ENCODE measurements around the gene SPA17. TPM values are rescaled to one million over a fixed set of nuclear protein-coding genes. Genes with fewer than 3 reads are reported as not detected.
A peak's percentile ranks its signal among the peaks of the same experiment; 100 is the strongest.

SPA17 gene
- total and polyA plus RNA-seq, 2 of the 8 experiments (the other 6 are each of a cell fraction or from before 2014, with no cell fraction given): 3.7 to 5.2 TPM

- no peaks in the 10 kb centered on the region for H3K79me2 ChIP-seq (ENCODE audit: control insufficient read depth in 1 of 2, insufficient read depth in 2 of 2, low read length in 2 of 2)
- H2BK12ac ChIP-seq (ENCODE audit: low read depth, low read length): peak overlapping the region; percentile 53; the same call in 1 of the 2 replicates
- peak overlapping the region; percentile 39; the same call in 1 of the 2 replicates for H4K8ac ChIP-seq (ENCODE audit: extremely low read depth, insufficient read depth, low read length)
- H4K20me1 ChIP-seq (replicated peaks in 1 of 2; ENCODE audit: control insufficient read depth in 1 of 2, insufficient read depth in 2 of 2, low read length in 2 of 2): peaks cover 0 to 2% of the 10 kb centered on the region in 2 experiments
- no peak for FAIRE-seq
- H2BK20ac ChIP-seq (ENCODE audit: low read length): no peak overlapping the region; the same call in 1 of the 2 replicates
- no peak overlapping the region for H3K23ac ChIP-seq (ENCODE audit: insufficient read length)
- H2BK5ac ChIP-seq (ENCODE audit: low read depth, low read length): peak overlapping the region; percentile 32; the same call in 1 of the 2 replicates
- H3K36me3 ChIP-seq (ENCODE audit: control insufficient read depth in 2 of 4, insufficient read depth in 4 of 4, low read length in 3 of 4): no peaks in the 10 kb centered on the region
- H3K4ac ChIP-seq (replicated peaks; ENCODE audit: insufficient read length, low read depth, low read length): no peak overlapping the region
- peaks cover 18 to 46% (median 37%) of the 10 kb centered on the region in 4 experiments for H3K27me3 ChIP-seq (replicated peaks in 1 of 4; ENCODE audit: control insufficient read depth in 3 of 4, extremely low read depth in 1 of 4, insufficient read depth in 3 of 4, low read length in 3 of 4)
- H3K4me3 ChIP-seq (ENCODE audit: extremely low read depth in 1 of 4, insufficient read depth in 2 of 4, low read depth in 3 of 4, low read length in 4 of 4): peak overlapping the region in 1 of 4 experiments; percentile 12; a peak in 1 of 8 replicates
- H3K23me2 ChIP-seq (ENCODE audit: low read depth, low read length): no peaks in the 10 kb centered on the region; the same call in 1 of the 2 replicates
- H3K14ac ChIP-seq (ENCODE audit: insufficient read length): no peak overlapping the region
- H3K27ac ChIP-seq (ENCODE audit: low read depth, low read length): no peak overlapping the region
- no peak for DNase-seq (ENCODE audit: low read depth in 1 of 2, low spot score in 2 of 2)
- CTCF ChIA-PET (ENCODE audit: partially characterized antibody): interaction anchor here (1.0 to 4.1 kb wide), 16 partner anchors 12 to 151 kb away, joined by 3 to 20 read pairs (median 6); partner anchors contain the start of genes ESAM, NRGN, SIAE and SPA17
- H2BK15ac ChIP-seq (ENCODE audit: low read length): peak overlapping the region; percentile 96; the same call in 1 of the 2 replicates
- no peak overlapping the region for H2AK5ac ChIP-seq (ENCODE audit: low read depth, low read length)
- H3K9ac ChIP-seq (replicated peaks in 1 of 4; ENCODE audit: extremely low read depth in 1 of 4, low read depth in 3 of 4, low read length in 3 of 4): 0 out of 7 replicates have a peak overlapping the region, but pooled peaks of 1 of the 4 experiments have one; percentile 40
- H4K91ac ChIP-seq (replicated peaks; ENCODE audit: insufficient read length, low read length): no peak overlapping the region
- 52% methylated on average over 14 of the region's 14 CpGs; no CpG with 5 or more reads in 1 of the 2 experiments for WGBS, 2 experiments (ENCODE audit: extremely low coverage in 1 of 2, insufficient coverage in 1 of 2, insufficient read length in 1 of 2, insufficient replicate concordance in 2 of 2, low coverage in 1 of 2, low lambda C conversion rate in 2 of 2, missing lambda C conversion rate in 1 of 2)
- POLR2A ChIA-PET (ENCODE audit: partially characterized antibody): interaction anchor here (1.3 to 2.5 kb wide), 3 partner anchors 9 to 13 kb away, joined by 3 to 11 read pairs (median 3); no protein-coding TSS in a partner anchor
- H3K79me1 ChIP-seq (ENCODE audit: low read depth, low read length): no peaks in the 10 kb centered on the region
- H2BK120ac ChIP-seq (replicated peaks; ENCODE audit: low read depth, low read length): no peak overlapping the region
- H3K4me1 ChIP-seq (replicated peaks in 1 of 4; ENCODE audit: control insufficient read depth in 3 of 4, insufficient read depth in 4 of 4, low read length in 3 of 4): peaks cover 8 to 15% (median 10%) of the 10 kb centered on the region in 4 experiments
- H4K5ac ChIP-seq (ENCODE audit: insufficient read length, low read depth, low read length): no peak overlapping the region
- H3K9me3 ChIP-seq (ENCODE audit: insufficient read depth in 2 of 2, low read depth in 1 of 2, low read length in 1 of 2): no peaks in the 10 kb centered on the region
- peak overlapping the region; percentile 76 for H2AFZ ChIP-seq (ENCODE audit: low read length)
- H3K4me2 ChIP-seq (ENCODE audit: insufficient read depth in 1 of 2, low read depth in 2 of 2, low read length in 2 of 2): peak overlapping the region; percentile 47 to 52
- no peak overlapping the region for H3K56ac ChIP-seq (replicated peaks; ENCODE audit: insufficient read length, low read depth, low read length)
- H3K18ac ChIP-seq (ENCODE audit: extremely low read depth, low read length): peak overlapping the region; percentile 49; the same call in 1 of the 2 replicates
- TF ChIP-seq CTBP2 (IDR thresholded peaks at IDR 0.05; ENCODE audit: borderline replicate concordance, insufficient read depth, insufficient read length, low read length) (no peak), ASH2L (IDR thresholded peaks at IDR 0.05; ENCODE audit: low read length) (no peak), CBX5 (IDR thresholded peaks at IDR 0.05; ENCODE audit: low read depth, low read length) (no peak), RXRA (IDR thresholded peaks at IDR 0.05; ENCODE audit: insufficient read depth, low read depth, low read length) (no peak), MAFK (IDR thresholded peaks at IDR 0.05; ENCODE audit: low read depth, low read length) (no peak), GTF2F1 (IDR thresholded peaks at IDR 0.05; ENCODE audit: borderline replicate concordance, low read depth, low read length) (no peak), CEBPB (IDR thresholded peaks at IDR 0.05; ENCODE audit: low read depth, low read length) (no peak), KDM1A (IDR thresholded peaks at IDR 0.05; ENCODE audit: borderline replicate concordance, low read length) (no peak), E2F6 (IDR thresholded peaks at IDR 0.05) (no peak), HDAC2 (IDR thresholded peaks at IDR 0.05; ENCODE audit: borderline replicate concordance in 1 of 2, low read depth in 2 of 2, low read length in 2 of 2) (no peak)
Observed at GRCh38 chr11:124724979-124725718, 51.4 kb downstream of the SPA17 start.

Measured in H1 (cell line).